SK-N-SH treated with all-trans-retinoic acid at 6 μM for 48 hours (cell line): ENCODE data around the gene RAB27A.

Experiments
- ATAC-seq: fragments of 200-7000 bp; cut with Tn5 transposase; 3 replicates; pipeline ENCODE4 v1.9.1; 2020; ENCODE audit warnings: mild to moderate bottlenecking, moderate library complexity
- ARNTL ChIP-seq: fragments of 450-650 bp; formaldehyde crosslinking; IDR thresholded peaks from 2 replicates; pipeline ENCODE4 v1.5.0; 2020; ENCODE audit warnings: low read depth, mild to moderate bottlenecking, moderate library complexity, borderline replicate concordance
- CSDC2 ChIP-seq: fragments of 250-450 bp; sonication (Bioruptor Pico); IDR thresholded peaks from 2 replicates; pipeline ENCODE4 v1.5.0; 2020; ENCODE audit warnings: mild to moderate bottlenecking, moderate library complexity
- ESRRG ChIP-seq: fragments of 250-450 bp; sonication (Bioruptor Pico); IDR thresholded peaks from 2 replicates; pipeline ENCODE4 v1.6.1; 2021; ENCODE audit warnings: mild to moderate bottlenecking
- GLIS3 ChIP-seq: fragments of 250-450 bp; sonication (Bioruptor Pico); IDR thresholded peaks from 2 replicates; pipeline ENCODE4 v1.5.0; 2020; ENCODE audit warnings: mild to moderate bottlenecking, moderate library complexity
- ISL1 ChIP-seq: fragments of 250-450 bp; sonication (Bioruptor Pico); IDR thresholded peaks from 2 replicates; pipeline ENCODE4 v2.1.2; 2022; ENCODE audit warnings: mild to moderate bottlenecking, moderate library complexity
- OSR1 ChIP-seq: fragments of 250-450 bp; sonication (Bioruptor Pico); IDR thresholded peaks from 2 replicates; pipeline ENCODE4 v1.8.0; 2022; ENCODE audit warnings: moderate library complexity, mild to moderate bottlenecking, inconsistent platforms
- PATZ1 ChIP-seq: fragments of 250-450 bp; sonication (Bioruptor Pico); IDR thresholded peaks from 2 replicates; pipeline ENCODE4 v1.8.0; 2020; ENCODE audit warnings: mild to moderate bottlenecking, moderate library complexity, borderline replicate concordance
- PPARA ChIP-seq: fragments of 250-450 bp; sonication (Bioruptor Pico); IDR thresholded peaks from 2 replicates; pipeline ENCODE4 v1.5.0; 2020; ENCODE audit warnings: mild to moderate bottlenecking, borderline replicate concordance
- SNAI2 ChIP-seq: fragments of 250-450 bp; sonication (Bioruptor Pico); IDR thresholded peaks from 2 replicates; pipeline ENCODE4 v1.5.0; 2020; ENCODE audit warnings: mild to moderate bottlenecking, moderate library complexity
- TOX ChIP-seq: fragments of 250-450 bp; sonication (Bioruptor Pico); IDR thresholded peaks from 2 replicates; pipeline ENCODE4 v1.8.0; 2021; ENCODE audit warnings: mild to moderate bottlenecking, moderate library complexity, borderline replicate concordance
- TSHZ2 ChIP-seq: fragments of 250-450 bp; sonication (Bioruptor Pico); IDR thresholded peaks from 2 replicates; pipeline ENCODE4 v1.5.0; 2020; ENCODE audit warnings: mild to moderate bottlenecking, moderate library complexity
- ZC3H10 ChIP-seq: fragments of 250-450 bp; sonication (Bioruptor Pico); IDR thresholded peaks from 2 replicates; pipeline ENCODE4 v1.5.1; 2021; ENCODE audit warnings: mild to moderate bottlenecking, moderate library complexity
- ZFP3 ChIP-seq: fragments of 250-450 bp; sonication (Bioruptor Pico); IDR thresholded peaks from 2 replicates; pipeline ENCODE4 v1.5.0; 2020; ENCODE audit warnings: mild to moderate bottlenecking, moderate library complexity
- ZFP30 ChIP-seq: fragments of 450-650 bp; formaldehyde crosslinking; IDR thresholded peaks from 2 replicates; pipeline ENCODE4 v1.5.0; 2022; ENCODE audit warnings: mild to moderate bottlenecking, moderate library complexity
- ZNF565 ChIP-seq: fragments of 450-650 bp; formaldehyde crosslinking; conservative IDR thresholded peaks from 2 replicates; pipeline ENCODE4 v1.5.0; 2020; ENCODE audit warnings: low read depth, mild to moderate bottlenecking, moderate library complexity
- ZNF70 ChIP-seq: fragments of 450-650 bp; formaldehyde crosslinking; IDR thresholded peaks from 2 replicates; pipeline ENCODE4 v1.5.0; 2020; ENCODE audit warnings: mild to moderate bottlenecking, moderate library complexity
- ZNF8 ChIP-seq: fragments of 450-650 bp; formaldehyde crosslinking; IDR thresholded peaks from 2 replicates; pipeline ENCODE4 v1.5.0; 2020; ENCODE audit warnings: mild to moderate bottlenecking, moderate library complexity
- TF ChIP-seq, protein P1 (sequence below): fragments of 250-450 bp; sonication (Bioruptor Pico); IDR thresholded peaks from 2 replicates; pipeline ENCODE4 v1.8.0; 2021; ENCODE audit warnings: low read depth, mild to moderate bottlenecking, moderate library complexity, borderline replicate concordance
- TF ChIP-seq, protein P2 (sequence below): fragments of 250-450 bp; sonication (Bioruptor Pico); IDR thresholded peaks from 2 replicates; pipeline ENCODE4 v1.5.1; 2020; ENCODE audit warnings: low read depth, mild to moderate bottlenecking, moderate library complexity
- TF ChIP-seq, protein P3 (sequence below): fragments of 250-450 bp; sonication (Bioruptor Pico); IDR thresholded peaks from 2 replicates; pipeline ENCODE4 v1.5.1; 2021; ENCODE audit warnings: mild to moderate bottlenecking, moderate library complexity

The RAB27A gene

GRCh38 chr15:55289746-55290527 lies at the start of gene RAB27A:
Gene RAB27A, minus strand, starts transcription at chr15:55289813. Its CDS starts 54,879 bp downstream, at chr15:55234934.
- TF ChIP-seq PATZ1 (CRISPR knock-in tag) (peak; percentile 34; the same call in 1 of the 2 replicates), CSDC2 (CRISPR knock-in tag) (no peak)
- ATAC-seq: peak; percentile 90

DNA sequence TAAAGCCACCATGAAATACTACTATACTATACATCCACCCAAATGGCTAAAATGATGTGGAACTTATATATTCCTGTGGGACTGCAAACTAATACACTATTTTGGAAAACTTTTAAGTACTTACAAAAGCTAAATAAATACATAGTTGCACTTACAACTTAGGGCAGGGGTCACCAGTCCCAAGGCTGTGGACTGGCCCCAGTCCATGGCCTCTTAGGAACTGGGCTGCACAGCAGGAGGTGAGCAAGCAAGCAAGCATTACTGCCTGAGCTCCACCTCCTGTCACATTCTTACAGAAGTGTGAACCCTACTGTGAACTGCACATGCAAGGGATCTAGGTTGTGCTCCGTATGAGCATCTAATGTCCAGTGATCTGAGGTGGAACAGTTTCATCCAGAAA lies 47.5 kb upstream of the RAB27A start:
- TF ChIP-seq OSR1 (CRISPR knock-in tag) (no peak), ZC3H10 (no peak), ZFP3 (CRISPR knock-in tag) (no peak)
- TF ChIP-seq, protein P1, sequence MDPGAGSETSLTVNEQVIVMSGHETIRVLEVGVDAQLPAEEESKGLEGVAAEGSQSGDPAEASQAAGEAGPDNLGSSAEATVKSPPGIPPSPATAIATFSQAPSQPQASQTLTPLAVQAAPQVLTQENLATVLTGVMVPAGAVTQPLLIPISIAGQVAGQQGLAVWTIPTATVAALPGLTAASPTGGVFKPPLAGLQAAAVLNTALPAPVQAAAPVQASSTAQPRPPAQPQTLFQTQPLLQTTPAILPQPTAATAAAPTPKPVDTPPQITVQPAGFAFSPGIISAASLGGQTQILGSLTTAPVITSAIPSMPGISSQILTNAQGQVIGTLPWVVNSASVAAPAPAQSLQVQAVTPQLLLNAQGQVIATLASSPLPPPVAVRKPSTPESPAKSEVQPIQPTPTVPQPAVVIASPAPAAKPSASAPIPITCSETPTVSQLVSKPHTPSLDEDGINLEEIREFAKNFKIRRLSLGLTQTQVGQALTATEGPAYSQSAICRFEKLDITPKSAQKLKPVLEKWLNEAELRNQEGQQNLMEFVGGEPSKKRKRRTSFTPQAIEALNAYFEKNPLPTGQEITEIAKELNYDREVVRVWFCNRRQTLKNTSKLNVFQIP (CRISPR knock-in tag): no peak

GRCh38 chr15:55334997-55335396 lies 45.4 kb upstream of the RAB27A start:
- TF ChIP-seq OSR1 (CRISPR knock-in tag) (no peak), ZNF8 (CRISPR knock-in tag) (no peak), ARNTL (no peak), SNAI2 (CRISPR knock-in tag) (no peak), ZNF565 (CRISPR knock-in tag) (no peak), ISL1 (CRISPR knock-in tag) (no peak), TOX (CRISPR knock-in tag) (no peak)
- TF ChIP-seq, protein P1 (CRISPR knock-in tag): no peak
- TF ChIP-seq, protein P2, sequence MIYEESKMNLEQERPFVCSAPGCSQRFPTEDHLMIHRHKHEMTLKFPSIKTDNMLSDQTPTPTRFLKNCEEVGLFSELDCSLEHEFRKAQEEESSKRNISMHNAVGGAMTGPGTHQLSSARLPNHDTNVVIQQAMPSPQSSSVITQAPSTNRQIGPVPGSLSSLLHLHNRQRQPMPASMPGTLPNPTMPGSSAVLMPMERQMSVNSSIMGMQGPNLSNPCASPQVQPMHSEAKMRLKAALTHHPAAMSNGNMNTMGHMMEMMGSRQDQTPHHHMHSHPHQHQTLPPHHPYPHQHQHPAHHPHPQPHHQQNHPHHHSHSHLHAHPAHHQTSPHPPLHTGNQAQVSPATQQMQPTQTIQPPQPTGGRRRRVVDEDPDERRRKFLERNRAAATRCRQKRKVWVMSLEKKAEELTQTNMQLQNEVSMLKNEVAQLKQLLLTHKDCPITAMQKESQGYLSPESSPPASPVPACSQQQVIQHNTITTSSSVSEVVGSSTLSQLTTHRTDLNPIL (CRISPR knock-in tag): no peak
- TF ChIP-seq, all 23 proteins: peak for 0
- ATAC-seq: no peak

More for the DNA sequence above, 47.5 kb upstream of the RAB27A start:
- ATAC-seq: no peak

DNA sequence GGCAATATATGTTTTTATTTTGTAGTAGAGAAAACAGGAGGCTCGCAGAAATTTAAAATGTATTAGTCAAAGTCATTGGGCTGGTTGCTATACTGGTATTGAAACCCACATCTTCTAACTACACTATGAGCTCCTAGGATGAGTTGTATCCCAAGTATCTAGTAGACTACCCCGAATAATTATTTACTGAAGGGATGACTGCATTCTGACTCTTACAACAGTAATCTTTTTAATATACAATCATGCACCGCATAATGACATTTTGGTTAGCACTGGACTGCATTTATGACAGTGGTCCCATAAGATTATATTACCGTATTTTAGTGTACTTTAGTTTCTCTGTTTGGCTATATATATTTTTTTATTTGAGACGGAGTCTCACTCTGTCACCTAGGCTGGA lies 44.8 kb upstream of the RAB27A start:
- TF ChIP-seq, protein P2 (CRISPR knock-in tag): no peak
- TF ChIP-seq PPARA (no peak), TSHZ2 (no peak), ARNTL (no peak), ZFP30 (CRISPR knock-in tag) (no peak), ESRRG (CRISPR knock-in tag) (no peak), GLIS3 (CRISPR knock-in tag) (no peak), ZNF565 (CRISPR knock-in tag) (no peak), ZNF8 (CRISPR knock-in tag) (no peak), ZNF70 (no peak), SNAI2 (CRISPR knock-in tag) (no peak)
- TF ChIP-seq, protein P3, sequence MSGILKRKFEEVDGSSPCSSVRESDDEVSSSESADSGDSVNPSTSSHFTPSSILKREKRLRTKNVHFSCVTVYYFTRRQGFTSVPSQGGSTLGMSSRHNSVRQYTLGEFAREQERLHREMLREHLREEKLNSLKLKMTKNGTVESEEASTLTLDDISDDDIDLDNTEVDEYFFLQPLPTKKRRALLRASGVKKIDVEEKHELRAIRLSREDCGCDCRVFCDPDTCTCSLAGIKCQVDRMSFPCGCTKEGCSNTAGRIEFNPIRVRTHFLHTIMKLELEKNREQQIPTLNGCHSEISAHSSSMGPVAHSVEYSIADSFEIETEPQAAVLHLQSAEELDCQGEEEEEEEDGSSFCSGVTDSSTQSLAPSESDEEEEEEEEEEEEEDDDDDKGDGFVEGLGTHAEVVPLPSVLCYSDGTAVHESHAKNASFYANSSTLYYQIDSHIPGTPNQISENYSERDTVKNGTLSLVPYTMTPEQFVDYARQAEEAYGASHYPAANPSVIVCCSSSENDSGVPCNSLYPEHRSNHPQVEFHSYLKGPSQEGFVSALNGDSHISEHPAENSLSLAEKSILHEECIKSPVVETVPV (CRISPR knock-in tag): no peak

More for the DNA sequence above, 44.8 kb upstream of the RAB27A start:
- ATAC-seq: no peak
